Vagina (tissue), 2 donors: ENCODE data around the gene GLYATL3.

Experiments
- CTCF ChIP-seq, 3 experiments: fragments of 450-650 bp in 2 of 3; fragments of 200-600 bp in 1 of 3; sonication (generic) in 1 of 3; IDR thresholded peaks; one replicate each; pipeline ENCODE4 v1.5.1; 2017 to 2019; ENCODE audit warnings: antibody characterized with exemption in 3 of 3, mild to moderate bottlenecking in 2 of 3, moderate library complexity in 2 of 3
- POLR2A ChIP-seq, 2 donors: fragments of 450-650 bp; IDR thresholded peaks; one replicate each; pipeline ENCODE4 v1.6.1; 2017; ENCODE audit warnings: antibody characterized with exemption in 2 of 2, mild to moderate bottlenecking in 2 of 2, moderate library complexity in 2 of 2

GRCh38 chr6:49462927-49463611 is 36.7 kb upstream of the GLYATL3 start, which contains the start of the genes CENPQ and MMUT:
- TF ChIP-seq CTCF (IDR thresholded peaks at IDR 0.05) (no peak), POLR2A (IDR thresholded peaks at IDR 0.05) (peak in 1 of 2 donors; percentile 35)
